ENCODE measurements around the gene GGN. TPM values are rescaled to one million over a fixed set of nuclear protein-coding genes. Genes with fewer than 3 reads are reported as not detected.

The GGN gene
- total and polyA plus RNA-seq, 2 of the 13 experiments (the other 11 are each of a cell fraction or from before 2014, with no cell fraction given): not detected

- TF ChIP-seq FOXJ3 (CRISPR knock-in tag; IDR thresholded peaks at IDR 0.05; ENCODE audit: borderline replicate concordance) (0 out of 2 replicates have a peak, but pooled peaks have one; percentile 16), SRY (CRISPR knock-in tag; IDR thresholded peaks at IDR 0.05) (peak; percentile 96), ZNF660 (CRISPR knock-in tag; IDR thresholded peaks at IDR 0.05; ENCODE audit: borderline replicate concordance, low read depth) (no peak), ZNF256 (CRISPR knock-in tag; conservative IDR thresholded peaks at IDR 0.05) (no peak), ZBTB26 (CRISPR knock-in tag; IDR thresholded peaks at IDR 0.05; ENCODE audit: borderline replicate concordance) (no peak), NKX3-1 (CRISPR knock-in tag; IDR thresholded peaks at IDR 0.05) (no peak), SOX5 (CRISPR knock-in tag; IDR thresholded peaks at IDR 0.05; ENCODE audit: borderline replicate concordance) (peak; percentile 31; the same call in 1 of the 2 replicates), MXI1 (IDR thresholded peaks at IDR 0.05; ENCODE audit: borderline replicate concordance, low read depth, low read length) (peak; percentile 82; the same call in 2 of the 3 replicates), MEIS1 (CRISPR knock-in tag; IDR thresholded peaks at IDR 0.05; ENCODE audit: borderline replicate concordance) (peak; percentile 97), SOX6 (IDR thresholded peaks at IDR 0.05) (no peak), SOX6 (CRISPR knock-in tag; IDR thresholded peaks at IDR 0.05) (peak; percentile 58; the same call in 1 of the 2 replicates), ZNF775 (CRISPR knock-in tag; IDR thresholded peaks at IDR 0.05; ENCODE audit: borderline replicate concordance) (0 out of 2 replicates have a peak, but pooled peaks have one; percentile 62), SIN3A (IDR thresholded peaks at IDR 0.05; ENCODE audit: borderline replicate concordance, low read depth, low read length) (peak; percentile 78), ZFP82 (CRISPR knock-in tag; IDR thresholded peaks at IDR 0.05; ENCODE audit: borderline replicate concordance) (peak; percentile 65; the same call in 1 of the 2 replicates), ZNF263 (CRISPR knock-in tag; IDR thresholded peaks at IDR 0.05) (peak; percentile 41), ZNF501 (CRISPR knock-in tag; IDR thresholded peaks at IDR 0.05) (peak; percentile 96), TOE1 (CRISPR knock-in tag; IDR thresholded peaks at IDR 0.05) (peak; percentile 33; the same call in 1 of the 2 replicates), CENPT (CRISPR knock-in tag; IDR thresholded peaks at IDR 0.05; ENCODE audit: low read depth) (no peak), FOXM1 (CRISPR knock-in tag; IDR thresholded peaks at IDR 0.05) (no peak), ZNF724P (CRISPR knock-in tag; IDR thresholded peaks at IDR 0.05; ENCODE audit: borderline replicate concordance) (peak; percentile 92), RBM39 (IDR thresholded peaks at IDR 0.05; ENCODE audit: low read depth, low read length, poor library complexity, severe bottlenecking) (no peak), RBAK (CRISPR knock-in tag; IDR thresholded peaks at IDR 0.05) (no peak), SMARCE1 (IDR thresholded peaks at IDR 0.05; ENCODE audit: borderline replicate concordance) (no peak)
- TF ChIP-seq, protein P1, sequence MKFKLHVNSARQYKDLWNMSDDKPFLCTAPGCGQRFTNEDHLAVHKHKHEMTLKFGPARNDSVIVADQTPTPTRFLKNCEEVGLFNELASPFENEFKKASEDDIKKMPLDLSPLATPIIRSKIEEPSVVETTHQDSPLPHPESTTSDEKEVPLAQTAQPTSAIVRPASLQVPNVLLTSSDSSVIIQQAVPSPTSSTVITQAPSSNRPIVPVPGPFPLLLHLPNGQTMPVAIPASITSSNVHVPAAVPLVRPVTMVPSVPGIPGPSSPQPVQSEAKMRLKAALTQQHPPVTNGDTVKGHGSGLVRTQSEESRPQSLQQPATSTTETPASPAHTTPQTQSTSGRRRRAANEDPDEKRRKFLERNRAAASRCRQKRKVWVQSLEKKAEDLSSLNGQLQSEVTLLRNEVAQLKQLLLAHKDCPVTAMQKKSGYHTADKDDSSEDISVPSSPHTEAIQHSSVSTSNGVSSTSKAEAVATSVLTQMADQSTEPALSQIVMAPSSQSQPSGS (CRISPR knock-in tag; IDR thresholded peaks at IDR 0.05): no peak; the same call in 1 of the 2 replicates
- TF ChIP-seq, protein P2, sequence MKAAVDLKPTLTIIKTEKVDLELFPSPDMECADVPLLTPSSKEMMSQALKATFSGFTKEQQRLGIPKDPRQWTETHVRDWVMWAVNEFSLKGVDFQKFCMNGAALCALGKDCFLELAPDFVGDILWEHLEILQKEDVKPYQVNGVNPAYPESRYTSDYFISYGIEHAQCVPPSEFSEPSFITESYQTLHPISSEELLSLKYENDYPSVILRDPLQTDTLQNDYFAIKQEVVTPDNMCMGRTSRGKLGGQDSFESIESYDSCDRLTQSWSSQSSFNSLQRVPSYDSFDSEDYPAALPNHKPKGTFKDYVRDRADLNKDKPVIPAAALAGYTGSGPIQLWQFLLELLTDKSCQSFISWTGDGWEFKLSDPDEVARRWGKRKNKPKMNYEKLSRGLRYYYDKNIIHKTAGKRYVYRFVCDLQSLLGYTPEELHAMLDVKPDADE (CRISPR knock-in tag; IDR thresholded peaks at IDR 0.05): no peak
- TF ChIP-seq, protein P3, sequence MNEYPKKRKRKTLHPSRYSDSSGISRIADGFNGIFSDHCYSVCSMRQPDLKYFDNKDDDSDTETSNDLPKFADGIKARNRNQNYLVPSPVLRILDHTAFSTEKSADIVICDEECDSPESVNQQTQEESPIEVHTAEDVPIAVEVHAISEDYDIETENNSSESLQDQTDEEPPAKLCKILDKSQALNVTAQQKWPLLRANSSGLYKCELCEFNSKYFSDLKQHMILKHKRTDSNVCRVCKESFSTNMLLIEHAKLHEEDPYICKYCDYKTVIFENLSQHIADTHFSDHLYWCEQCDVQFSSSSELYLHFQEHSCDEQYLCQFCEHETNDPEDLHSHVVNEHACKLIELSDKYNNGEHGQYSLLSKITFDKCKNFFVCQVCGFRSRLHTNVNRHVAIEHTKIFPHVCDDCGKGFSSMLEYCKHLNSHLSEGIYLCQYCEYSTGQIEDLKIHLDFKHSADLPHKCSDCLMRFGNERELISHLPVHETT (CRISPR knock-in tag; conservative IDR thresholded peaks at IDR 0.05): no peak; the same call in 1 of the 2 replicates
These were observed 13.3 kb downstream of the GGN start, which contains the start of gene PSMD8 (continued) for GRCh38 chr19:38374332-38375097.
